ENCODE data around the gene EPHA6. TPM values are rescaled to one million over a fixed set of nuclear protein-coding genes. Genes with fewer than 3 reads are reported as not detected.

EPHA6 gene
- total RNA-seq, 1 donor from 2014 or later, result 0.11 TPM

DNA sequence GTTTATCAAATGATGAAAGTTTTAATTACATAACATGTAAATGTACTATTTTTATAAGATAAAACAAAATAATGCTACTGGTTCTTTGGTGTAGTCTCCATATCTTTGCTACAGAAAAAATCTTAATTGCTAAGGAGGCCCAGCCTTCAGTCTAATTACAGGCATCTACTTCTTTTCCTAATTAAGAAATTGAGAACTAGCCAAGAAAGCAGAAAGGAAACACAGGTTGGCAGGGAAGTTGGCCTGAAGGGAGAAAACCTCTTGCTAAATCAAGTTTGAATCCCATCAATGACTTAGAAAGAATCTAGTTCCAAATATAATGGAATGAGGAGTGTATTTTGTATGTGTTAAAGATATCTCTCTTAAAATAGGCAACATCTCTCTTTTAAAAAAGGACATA, 737.8 kb downstream of the EPHA6 start:
- TF ChIP-seq, protein P1, sequence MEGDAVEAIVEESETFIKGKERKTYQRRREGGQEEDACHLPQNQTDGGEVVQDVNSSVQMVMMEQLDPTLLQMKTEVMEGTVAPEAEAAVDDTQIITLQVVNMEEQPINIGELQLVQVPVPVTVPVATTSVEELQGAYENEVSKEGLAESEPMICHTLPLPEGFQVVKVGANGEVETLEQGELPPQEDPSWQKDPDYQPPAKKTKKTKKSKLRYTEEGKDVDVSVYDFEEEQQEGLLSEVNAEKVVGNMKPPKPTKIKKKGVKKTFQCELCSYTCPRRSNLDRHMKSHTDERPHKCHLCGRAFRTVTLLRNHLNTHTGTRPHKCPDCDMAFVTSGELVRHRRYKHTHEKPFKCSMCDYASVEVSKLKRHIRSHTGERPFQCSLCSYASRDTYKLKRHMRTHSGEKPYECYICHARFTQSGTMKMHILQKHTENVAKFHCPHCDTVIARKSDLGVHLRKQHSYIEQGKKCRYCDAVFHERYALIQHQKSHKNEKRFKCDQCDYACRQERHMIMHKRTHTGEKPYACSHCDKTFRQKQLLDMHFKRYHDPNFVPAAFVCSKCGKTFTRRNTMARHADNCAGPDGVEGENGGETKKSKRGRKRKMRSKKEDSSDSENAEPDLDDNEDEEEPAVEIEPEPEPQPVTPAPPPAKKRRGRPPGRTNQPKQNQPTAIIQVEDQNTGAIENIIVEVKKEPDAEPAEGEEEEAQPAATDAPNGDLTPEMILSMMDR (IDR thresholded peaks at IDR 0.05), result no peak
- TF ChIP-seq EZH2 (IDR thresholded peaks at IDR 0.05), result no peak
- no peaks in the 10 kb centered on the region for H3K36me3 Mint-ChIP-seq

DNA sequence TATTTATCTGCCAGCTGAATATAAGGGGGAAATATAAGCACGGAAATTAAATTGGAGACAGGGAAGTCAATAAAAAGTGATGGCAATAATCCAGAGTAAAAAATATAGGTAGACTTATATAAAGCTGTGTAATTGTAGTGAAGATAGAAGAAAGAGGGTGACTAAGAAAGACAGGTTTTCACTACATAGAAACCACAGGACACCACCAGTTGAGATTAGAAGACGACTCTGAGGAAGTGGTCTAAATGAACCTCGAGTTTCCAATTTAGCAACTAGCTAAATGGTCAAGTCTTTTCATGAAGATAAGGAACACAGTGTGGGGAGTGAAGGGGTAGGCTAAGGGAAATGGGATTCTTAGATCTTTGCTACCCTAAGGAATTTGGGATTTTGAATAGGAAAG, 761.3 kb downstream of the EPHA6 start:
- H2AFZ ChIP-seq (replicated peaks), result no peak overlapping the region
- no peaks in the 10 kb centered on the region for H3K27me3 ChIP-seq
- Mint-ChIP-seq H3K27ac (no peak overlapping the region), H3K4me3 (no peak overlapping the region), H3K36me3 (no peaks in the 10 kb centered on the region), H3K4me1 (peaks cover 2% of the 10 kb centered on the region), H3K27me3 (ENCODE audit: insufficient read depth, low read depth) (no peaks in the 10 kb centered on the region), H3K9me3 (no peaks in the 10 kb centered on the region)
- H4K20me1 ChIP-seq (ENCODE audit: low read depth), result no peaks in the 10 kb centered on the region
- H3K4me2 ChIP-seq, result no peak overlapping the region
- H3K9ac ChIP-seq, result no peak overlapping the region
- H3K4me3 ChIP-seq, result no peak overlapping the region
- no peaks in the 10 kb centered on the region for H3K79me2 ChIP-seq (ENCODE audit: low read depth)
- TF ChIP-seq EZH2phosphoT487 (IDR thresholded peaks at IDR 0.05) (no peak), EZH2 (IDR thresholded peaks at IDR 0.05) (no peak)
- no peaks in the 10 kb centered on the region for H3K9me3 ChIP-seq (ENCODE audit: low read depth)
- H3F3A ChIP-seq (ENCODE audit: low read depth), result no peaks in the 10 kb centered on the region
- no peak overlapping the region for H3K27ac ChIP-seq
- H3K4me1 ChIP-seq, result no peaks in the 10 kb centered on the region
- H3K36me3 ChIP-seq, result no peaks in the 10 kb centered on the region
- DNase-seq (ENCODE audit: low spot score), result no peak

More for the DNA sequence above, 737.8 kb downstream of the EPHA6 start:
- no peak overlapping the region for H3K27ac ChIP-seq
- no peaks in the 10 kb centered on the region for H3K4me1 Mint-ChIP-seq
- no peak overlapping the region for H3K4me2 ChIP-seq
- H3K9me3 ChIP-seq (ENCODE audit: low read depth), result no peaks in the 10 kb centered on the region
- H3K9me3 Mint-ChIP-seq, result peaks cover 8% of the 10 kb centered on the region
- no peaks in the 10 kb centered on the region for H3K36me3 ChIP-seq
- no peak overlapping the region for H2AFZ ChIP-seq (replicated peaks)
- H3F3A ChIP-seq (ENCODE audit: low read depth), result no peaks in the 10 kb centered on the region
- no peaks in the 10 kb centered on the region for H3K79me2 ChIP-seq (ENCODE audit: low read depth)
- H3K27ac Mint-ChIP-seq, result no peak overlapping the region
- H4K20me1 ChIP-seq (ENCODE audit: low read depth), result no peaks in the 10 kb centered on the region
- no peak for DNase-seq (ENCODE audit: low spot score)
- H3K27me3 ChIP-seq, result no peaks in the 10 kb centered on the region
- no peak overlapping the region for H3K4me3 ChIP-seq
- no peak overlapping the region for H3K9ac ChIP-seq
- H3K4me3 Mint-ChIP-seq, result no peak overlapping the region
- no peaks in the 10 kb centered on the region for H3K4me1 ChIP-seq
- peaks cover 2% of the 10 kb centered on the region for H3K27me3 Mint-ChIP-seq (ENCODE audit: insufficient read depth, low read depth)

DNA sequence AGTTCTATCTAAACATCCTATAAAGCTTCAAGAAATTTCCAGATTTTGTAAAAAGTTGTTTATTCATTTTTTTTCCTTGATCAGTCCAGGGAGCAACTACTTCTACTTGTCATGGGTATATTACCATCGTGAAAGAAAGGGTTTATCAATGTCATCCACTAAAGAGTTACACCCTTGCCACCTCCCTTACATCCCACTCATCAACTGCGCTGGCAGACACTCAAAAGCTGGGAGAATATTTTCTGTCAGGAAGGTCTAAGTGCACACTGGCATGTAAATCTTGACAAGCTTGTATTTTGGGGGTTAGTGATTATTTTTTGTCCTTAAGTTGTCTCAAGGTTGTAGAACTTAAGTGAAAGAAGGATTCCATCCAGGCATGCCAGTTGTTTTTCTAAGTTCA, 761.8 kb downstream of the EPHA6 start:
- no peak overlapping the region for H2AFZ ChIP-seq (replicated peaks)

DNA sequence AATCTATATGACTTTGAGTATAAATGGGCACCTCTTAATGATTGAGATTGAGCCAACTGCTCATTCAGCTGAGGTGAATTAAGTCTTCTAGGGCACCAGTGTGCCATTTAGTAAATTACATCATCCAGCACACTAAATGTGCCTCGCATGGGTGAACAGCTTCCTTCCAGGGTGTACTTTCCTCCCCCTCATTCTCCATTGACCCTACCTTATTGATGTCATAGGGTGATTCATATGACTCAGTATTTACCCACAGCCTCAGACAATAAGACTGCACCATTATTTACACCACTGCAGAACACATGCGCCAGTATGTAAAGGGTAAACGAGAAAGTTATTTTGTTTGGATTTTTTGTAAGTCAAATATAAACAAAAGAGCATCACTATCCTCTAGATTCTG, 765.0 kb downstream of the EPHA6 start:
- Histone ChIP-seq H3K9ac (no peak overlapping the region), H3K4me2 (no peak overlapping the region), H3K9me3 (ENCODE audit: low read depth) (no peaks in the 10 kb centered on the region), H3K4me1 (no peaks in the 10 kb centered on the region), H3K79me2 (ENCODE audit: low read depth) (no peaks in the 10 kb centered on the region), H4K20me1 (ENCODE audit: low read depth) (no peaks in the 10 kb centered on the region), H3K36me3 (no peaks in the 10 kb centered on the region), H3F3A (ENCODE audit: low read depth) (no peaks in the 10 kb centered on the region), H3K27ac (no peak overlapping the region), H3K4me3 (no peak overlapping the region), H3K27me3 (no peaks in the 10 kb centered on the region), H2AFZ (replicated peaks) (no peak overlapping the region)
- Mint-ChIP-seq H3K4me3 (no peak overlapping the region), H3K27me3 (ENCODE audit: insufficient read depth, low read depth) (no peaks in the 10 kb centered on the region), H3K4me1 (peaks cover 2% of the 10 kb centered on the region), H3K27ac (no peak overlapping the region), H3K9me3 (no peaks in the 10 kb centered on the region), H3K36me3 (no peaks in the 10 kb centered on the region)
- TF ChIP-seq, protein P1 (IDR thresholded peaks at IDR 0.05), result no peak
- no peak for DNase-seq (ENCODE audit: low spot score)

More for the DNA sequence above, 761.8 kb downstream of the EPHA6 start:
- H3K27ac ChIP-seq, result no peak overlapping the region
- Mint-ChIP-seq H3K9me3 (no peaks in the 10 kb centered on the region), H3K4me1 (peaks cover 2% of the 10 kb centered on the region), H3K36me3 (no peaks in the 10 kb centered on the region), H3K27ac (no peak overlapping the region), H3K4me3 (no peak overlapping the region), H3K27me3 (ENCODE audit: insufficient read depth, low read depth) (no peaks in the 10 kb centered on the region)
- DNase-seq (ENCODE audit: low spot score), result no peak
- no peak overlapping the region for H3K9ac ChIP-seq
- no peaks in the 10 kb centered on the region for H3F3A ChIP-seq (ENCODE audit: low read depth)
- no peaks in the 10 kb centered on the region for H3K4me1 ChIP-seq
- no peaks in the 10 kb centered on the region for H3K9me3 ChIP-seq (ENCODE audit: low read depth)
- no peaks in the 10 kb centered on the region for H4K20me1 ChIP-seq (ENCODE audit: low read depth)
- H3K4me2 ChIP-seq, result no peak overlapping the region
- no peaks in the 10 kb centered on the region for H3K36me3 ChIP-seq
- H3K4me3 ChIP-seq, result no peak overlapping the region
- no peaks in the 10 kb centered on the region for H3K27me3 ChIP-seq
- TF ChIP-seq EZH2phosphoT487 (IDR thresholded peaks at IDR 0.05) (no peak), EZH2 (IDR thresholded peaks at IDR 0.05) (no peak)
- TF ChIP-seq, protein P1 (IDR thresholded peaks at IDR 0.05), result no peak
- H3K79me2 ChIP-seq (ENCODE audit: low read depth), result no peaks in the 10 kb centered on the region

Measured in neural progenitor cell (in vitro differentiated cells).